D341Med (cell line): ENCODE data around the gene BCL11B.

Experiments used
- DNase-seq: peaks from one replicate; pipeline ENCODE4 v3.0.0; 2012; ENCODE audit warnings: low spot score

BCL11B gene

GRCh38 chr14:99271951-99272631, at the start of gene BCL11B:
TSS of gene BCL11B (minus strand) at chr14:99272197. CDS start at chr14:99271218, 979 bp downstream.
- DNase-seq, result peak; percentile 75

GRCh38 chr14:99321236-99321925, 49.4 kb upstream of the BCL11B start:
- no peak for DNase-seq

DNA sequence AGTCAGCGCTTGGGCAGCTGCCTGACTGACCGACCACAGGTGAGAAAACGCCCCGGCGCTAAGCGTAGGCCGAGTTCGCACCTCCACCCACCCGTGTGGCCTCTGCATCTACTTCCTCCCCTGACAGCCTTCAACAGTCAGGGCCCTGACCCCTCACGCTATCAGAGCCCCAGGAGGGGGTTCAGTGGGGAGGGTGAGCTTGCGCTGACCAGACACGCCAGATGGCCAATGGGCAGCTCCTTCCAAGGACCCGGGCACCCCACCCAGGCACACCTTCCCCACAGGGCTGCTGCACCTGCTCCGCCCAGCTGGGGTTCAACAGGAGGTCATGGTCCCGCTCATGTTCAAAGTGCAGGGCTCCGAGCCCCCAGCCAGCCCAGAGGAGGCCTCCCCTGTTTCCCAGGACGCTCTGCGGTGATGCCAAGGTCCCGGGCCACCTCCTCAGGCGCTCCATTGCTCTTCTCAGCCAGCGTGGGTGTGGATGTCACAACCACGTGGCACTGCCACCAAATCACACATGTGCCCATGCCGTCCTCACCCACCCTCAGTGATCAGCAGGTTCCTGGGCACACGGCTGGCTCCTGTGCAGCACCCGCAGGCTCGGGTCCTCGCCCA, 48.7 kb upstream of the BCL11B start:
- peak; percentile 36 for DNase-seq

- DNase-seq, result peak; percentile 92
These were observed 48.1 kb upstream of the BCL11B start for GRCh38 chr14:99320105-99320572.

DNA sequence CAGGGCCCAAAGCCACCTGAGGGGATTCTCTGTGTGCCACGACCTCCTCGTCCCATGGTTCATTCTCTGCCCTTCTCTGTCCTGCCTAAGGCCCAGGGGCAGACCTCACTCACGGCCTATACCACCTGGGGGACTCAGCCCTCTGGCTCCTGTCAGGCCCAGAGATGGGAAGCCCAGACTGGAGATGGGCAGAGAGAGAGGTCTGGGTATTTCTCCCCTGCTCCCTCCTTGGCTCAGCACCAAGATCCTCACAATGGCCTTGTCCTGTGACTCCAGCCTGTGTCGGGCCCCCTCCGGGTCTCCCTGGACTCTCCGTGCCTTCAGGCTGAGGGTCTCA, 46.9 kb upstream of the BCL11B start:
- DNase-seq, result peak; percentile 19

GRCh38 chr14:99318091-99318958, 46.3 kb upstream of the BCL11B start:
- DNase-seq, result no peak

DNA sequence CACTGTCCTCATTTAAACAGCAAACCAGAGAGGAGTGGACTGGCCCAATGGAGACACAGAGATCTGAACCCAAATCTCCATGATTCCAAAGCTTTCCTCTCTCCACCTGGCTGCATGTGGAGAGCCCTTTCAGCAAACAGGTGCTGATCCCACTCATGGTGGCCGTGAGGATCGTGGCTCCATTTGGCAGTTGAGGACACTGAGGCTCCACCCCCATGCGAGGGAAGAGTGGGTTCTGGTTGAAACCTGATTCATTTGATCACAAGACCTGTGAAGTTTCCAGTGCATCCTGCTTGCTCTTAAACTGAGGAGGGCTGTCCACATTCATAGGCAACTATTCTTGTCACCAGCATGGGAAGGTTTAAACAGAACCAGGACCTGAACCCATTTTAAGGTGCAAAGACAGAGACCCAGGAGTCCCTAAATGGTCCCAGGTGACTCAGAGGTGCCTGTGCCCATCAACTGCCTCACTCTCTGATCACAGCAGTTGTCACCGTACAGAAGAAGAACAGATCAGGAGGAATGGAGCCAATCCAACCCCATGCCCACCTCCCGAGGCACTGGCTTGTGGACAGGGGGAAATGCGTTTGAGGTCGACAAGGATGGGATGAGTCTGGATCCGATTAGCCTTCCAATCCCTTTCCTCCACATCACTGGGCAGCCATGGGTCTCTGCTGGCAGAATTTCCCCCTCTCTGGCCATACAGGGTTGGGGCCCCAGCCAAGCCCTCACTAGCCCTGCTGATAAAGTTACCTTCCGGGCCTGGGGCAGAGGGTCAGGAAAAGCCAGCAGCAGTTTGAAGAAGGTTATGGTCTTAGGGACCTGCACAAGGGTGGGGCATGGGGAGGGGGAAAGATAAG, 45.5 kb upstream of the BCL11B start:
- DNase-seq, result no peak

DNA sequence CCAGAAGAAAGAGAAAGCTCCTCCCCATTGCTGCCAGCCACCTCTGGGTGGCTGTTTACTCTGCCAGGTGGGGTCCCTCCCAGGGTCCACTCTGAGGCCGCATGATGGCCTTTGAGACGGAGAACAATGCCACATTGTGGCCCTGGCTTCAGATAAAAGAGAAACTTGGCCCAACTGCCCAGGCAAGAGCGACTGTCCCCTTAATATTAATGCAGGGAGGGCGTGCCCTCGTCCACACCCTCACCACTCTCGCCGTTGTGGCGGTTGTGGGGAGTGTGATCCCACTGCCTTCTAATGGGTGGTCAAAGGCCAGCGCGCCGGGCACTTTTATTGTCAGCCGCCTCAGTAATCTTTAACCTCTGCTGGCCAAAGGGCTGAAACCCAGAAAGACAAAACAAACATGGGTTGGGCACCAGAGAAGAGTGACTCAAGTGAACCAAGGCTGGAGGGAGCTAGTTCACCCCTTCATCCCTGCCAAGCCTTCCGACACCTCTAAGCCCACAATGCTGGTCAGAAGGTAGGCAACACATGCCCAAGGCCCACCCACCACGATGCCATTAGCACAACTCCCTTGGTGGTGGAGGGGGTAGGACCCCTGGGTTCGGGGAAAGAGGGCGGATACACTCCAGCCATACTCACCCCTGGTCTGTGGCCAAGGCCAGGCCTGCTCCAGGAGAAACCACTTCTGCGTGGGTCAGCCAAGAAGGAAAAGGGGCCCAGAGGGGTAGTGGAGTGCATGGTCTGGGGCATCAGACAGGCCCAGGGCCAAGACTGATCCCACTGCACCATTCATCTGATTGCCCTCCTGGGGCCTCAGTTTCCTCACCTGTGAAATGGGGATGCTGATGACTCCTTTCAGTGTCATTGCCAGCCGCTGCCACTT, 44.5 kb upstream of the BCL11B start:
- no peak for DNase-seq

DNA sequence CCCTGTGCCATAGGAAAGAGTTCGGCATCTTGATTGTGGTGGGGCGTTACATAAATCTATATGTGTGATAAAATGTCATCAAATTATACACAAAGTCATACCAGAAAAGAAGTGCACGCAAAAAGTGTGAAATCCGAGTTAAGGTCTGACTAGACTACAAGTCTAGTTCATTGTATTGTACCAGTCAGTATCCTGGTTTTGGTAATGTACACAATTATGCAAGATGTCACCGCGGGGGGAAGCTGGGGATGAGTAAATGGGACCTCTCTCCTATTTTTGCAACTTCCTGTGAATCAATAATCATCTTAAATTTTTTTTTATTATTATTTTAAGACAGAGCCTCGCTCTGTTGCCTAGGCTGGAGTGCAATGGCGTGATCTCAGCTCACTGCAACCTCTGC, 43.2 kb upstream of the BCL11B start:
- no peak for DNase-seq

DNA sequence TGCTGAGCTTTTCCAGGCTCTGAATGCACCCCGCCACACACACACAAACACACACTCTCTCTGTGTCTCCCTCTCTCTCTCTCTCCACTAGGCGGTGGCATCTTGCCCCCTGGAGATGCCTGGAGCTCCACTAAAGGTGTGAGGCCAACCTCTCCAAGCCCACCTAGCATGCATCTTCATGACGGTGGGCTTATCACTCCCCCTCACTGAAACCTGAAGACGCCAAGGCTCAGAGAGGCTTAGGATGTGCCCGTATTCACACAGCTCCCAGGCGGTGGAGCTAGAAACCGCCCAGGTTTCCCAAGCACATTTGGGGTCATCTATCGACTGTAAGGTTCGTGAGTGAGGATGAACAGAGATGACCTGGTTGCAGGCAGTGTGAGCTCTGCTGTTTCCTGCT, 42.6 kb upstream of the BCL11B start:
- DNase-seq, result no peak

DNA sequence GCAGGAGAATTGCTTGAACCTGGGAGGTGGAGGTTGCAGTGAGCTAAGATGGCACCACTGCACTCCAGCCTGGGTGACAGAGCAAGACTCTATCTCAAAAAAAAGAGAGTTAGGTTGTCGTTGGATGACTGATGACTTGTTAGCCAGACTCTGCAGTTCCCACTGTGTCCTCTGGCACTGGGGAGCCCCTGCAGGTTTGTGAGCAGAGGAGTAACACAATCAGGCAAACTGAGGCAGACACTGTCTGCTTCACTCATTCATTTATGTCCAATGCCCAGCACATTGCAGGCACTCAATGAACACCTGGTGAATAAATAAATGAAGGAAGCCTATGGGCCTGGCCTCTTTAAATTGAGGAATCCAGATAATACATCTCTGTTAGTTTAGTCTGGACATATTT, 41.2 kb upstream of the BCL11B start:
- no peak for DNase-seq

- no peak for DNase-seq
These were observed 40.1 kb upstream of the BCL11B start for GRCh38 chr14:99312106-99312505.

DNA sequence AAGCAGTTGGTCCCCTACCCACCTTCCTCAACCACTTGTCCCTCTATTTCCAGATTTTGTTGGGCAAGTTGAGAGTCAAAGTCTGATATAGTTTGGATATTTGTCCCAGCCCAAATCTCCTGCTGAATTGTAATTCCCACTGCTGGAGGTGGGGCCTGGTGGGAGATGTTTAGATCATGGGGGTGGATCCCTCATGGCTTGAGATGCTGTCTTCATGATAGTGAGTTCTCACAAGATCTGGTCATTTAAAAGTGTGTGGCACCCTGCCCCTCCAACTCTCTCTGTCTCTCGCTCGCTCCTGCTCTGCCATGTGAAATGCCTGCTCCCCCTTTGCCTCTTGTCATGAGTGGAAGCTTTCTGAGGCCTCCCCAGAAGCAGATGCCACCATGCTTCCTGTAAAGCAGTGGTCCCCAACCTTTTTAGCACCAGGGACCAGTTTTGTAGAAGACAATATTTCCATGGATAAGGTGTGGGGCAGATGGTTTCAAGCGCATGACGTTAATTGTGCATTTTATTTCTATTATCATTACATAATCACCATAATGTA, 37.3 kb upstream of the BCL11B start:
- DNase-seq, result no peak

DNA sequence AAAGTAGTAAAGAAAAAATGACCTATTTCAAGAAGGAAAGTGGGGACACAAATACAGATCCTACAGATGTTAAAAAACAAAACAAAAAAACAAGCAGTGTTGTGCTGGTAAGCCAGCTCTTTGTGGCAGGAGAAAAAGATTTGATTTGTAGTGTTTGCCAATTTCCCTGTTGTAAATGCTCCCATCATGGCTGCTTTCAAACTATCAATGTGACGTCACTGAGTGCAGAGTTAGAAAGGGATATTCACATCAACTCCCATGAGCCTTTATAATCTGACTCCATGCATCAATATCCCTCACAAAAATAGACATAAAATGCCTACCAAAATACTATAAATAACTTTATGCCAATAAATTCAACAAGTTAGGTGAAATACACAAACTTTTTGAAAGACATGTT, 32.2 kb upstream of the BCL11B start:
- DNase-seq, result no peak

GRCh38 chr14:99300190-99300589, 28.2 kb upstream of the BCL11B start:
- no peak for DNase-seq

GRCh38 chr14:99296517-99296916, 24.5 kb upstream of the BCL11B start:
- DNase-seq, result no peak

DNA sequence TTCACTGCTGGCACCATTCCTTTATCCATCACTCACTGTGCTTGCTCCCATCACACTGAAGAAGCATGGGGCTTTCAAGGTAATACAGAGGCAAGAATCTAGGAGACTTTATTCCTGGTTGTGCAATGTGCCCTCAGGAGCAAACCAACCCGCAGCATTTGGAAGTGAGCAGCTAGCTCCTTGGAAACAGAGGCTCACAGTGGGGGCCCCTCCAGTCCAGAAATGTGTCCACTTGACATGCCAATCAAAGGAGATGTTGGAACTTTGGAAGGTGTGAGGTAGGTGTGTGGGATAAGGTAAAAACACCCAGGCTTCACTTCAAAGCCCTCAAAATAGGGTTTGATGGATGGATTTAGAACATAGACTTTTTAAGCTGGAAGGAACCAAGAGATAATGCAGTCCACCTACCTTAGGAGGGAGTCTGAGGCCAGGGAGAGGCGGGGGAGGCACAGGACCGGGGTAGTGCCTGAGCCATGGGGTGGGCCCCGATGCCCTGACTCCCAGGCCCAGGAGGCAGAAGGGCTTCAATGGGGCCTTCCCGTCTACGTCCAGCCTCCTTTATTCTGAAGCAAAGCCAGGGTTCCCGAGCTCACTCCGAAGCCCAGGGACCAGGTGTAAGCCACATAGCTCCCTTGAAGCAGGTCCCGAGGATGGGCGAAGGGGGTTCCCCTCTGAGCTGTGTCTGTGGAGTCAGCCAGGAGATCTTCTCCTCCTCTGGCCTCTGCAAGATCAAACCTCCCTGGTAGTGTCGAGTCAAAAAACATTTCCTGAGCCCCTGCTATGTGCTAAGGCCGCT, 17.6 kb upstream of the BCL11B start:
- DNase-seq, result no peak

DNA sequence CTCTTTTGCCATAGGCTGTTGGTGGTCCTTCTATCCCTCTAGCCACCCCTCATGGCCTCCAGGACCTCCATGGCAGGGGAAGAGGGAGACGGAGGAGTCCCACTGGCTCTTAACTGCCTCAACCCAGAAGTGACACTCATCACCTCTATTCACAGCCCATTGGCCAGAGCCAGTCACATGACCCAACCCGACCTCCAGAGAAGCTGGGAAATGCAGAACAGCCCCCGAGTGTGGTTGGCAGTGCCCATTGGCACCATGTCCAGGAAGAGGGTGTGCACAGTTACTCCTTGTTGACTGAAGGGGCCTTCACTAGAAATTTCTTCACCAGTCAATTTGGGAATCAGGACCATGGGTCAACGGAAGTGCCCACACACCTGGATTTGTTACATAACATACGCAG, 17.0 kb upstream of the BCL11B start:
- DNase-seq, result no peak

GRCh38 chr14:99287269-99287942, 15.4 kb upstream of the BCL11B start:
- DNase-seq, result no peak
